ENCODE measurements around the gene PDCD1.

DNA sequence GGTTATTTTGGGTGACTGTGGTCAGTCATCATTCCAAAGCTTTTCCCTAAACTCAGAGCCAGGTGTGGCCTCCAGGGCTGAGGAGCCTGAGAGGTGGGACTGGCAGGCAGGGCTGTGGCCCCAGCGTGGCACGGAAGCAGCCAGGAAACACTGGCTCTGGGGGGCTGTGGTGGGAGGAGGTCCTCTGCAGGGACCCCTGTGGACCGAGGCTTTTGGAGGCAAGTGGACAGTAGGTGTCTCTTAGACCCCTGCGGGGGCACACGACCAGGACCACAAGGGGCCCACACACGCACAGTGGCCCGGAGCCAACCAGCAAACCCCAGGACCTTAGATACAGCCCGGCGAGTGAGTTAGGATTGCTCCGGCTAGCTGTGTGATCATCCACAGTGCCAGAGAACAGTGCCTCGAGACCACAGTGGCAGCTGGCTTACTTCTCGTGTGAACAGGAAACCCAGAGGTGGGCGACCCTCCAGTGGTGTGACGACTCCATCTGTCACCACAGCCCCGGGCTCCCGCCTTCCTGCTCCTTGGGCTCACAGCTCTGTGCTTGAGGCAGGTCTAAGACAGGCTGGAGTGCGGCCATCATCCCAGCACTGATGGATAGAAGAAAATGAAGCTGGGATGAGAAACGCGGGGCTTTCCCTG, 9.2 kb upstream of the PDCD1 start:
- no peak for TF ChIP-seq CTCF (IDR thresholded peaks at IDR 0.05)
- TF ChIP-seq ZFX (IDR thresholded peaks at IDR 0.05; ENCODE audit: borderline replicate concordance), result no peak
